Chondrocyte (in vitro differentiated cells): Measurements from ENCODE around the gene ARHGAP26. TPM values are rescaled to one million over a fixed set of nuclear protein-coding genes. Genes with fewer than 3 reads are reported as not detected.
"Not testable (repeated sequence)": the region's sequence is repeated elsewhere in the genome, so short reads cannot be mapped to it uniquely, and the experiment has no call there.

Experiments used
- DNase-seq: peaks from one replicate; pipeline ENCODE4 v3.0.0; 2021; ENCODE audit warnings: mixed read lengths, low spot score
- H3K27ac Mint-ChIP-seq: one replicate; pipeline ENCODE4 v1.8.0; 2021; ENCODE audit warnings: mild to moderate bottlenecking, moderate library complexity, mixed read lengths; ENCODE audit not compliant: unreplicated experiment
- H3K27me3 Mint-ChIP-seq: 2 replicates; pipeline ENCODE4 v1.8.0; 2021; ENCODE audit warnings: low read depth, mixed read lengths
- H3K36me3 Mint-ChIP-seq: 2 replicates; pipeline ENCODE4 v1.8.0; 2021; ENCODE audit warnings: low read depth, mixed read lengths
- H3K4me1 Mint-ChIP-seq: 2 replicates; pipeline ENCODE4 v1.8.0; 2021; ENCODE audit warnings: low read depth, mild to moderate bottlenecking, mixed read lengths
- H3K4me3 Mint-ChIP-seq: one replicate; pipeline ENCODE4 v1.8.0; 2021; ENCODE audit warnings: mild to moderate bottlenecking, moderate library complexity, mixed read lengths; ENCODE audit not compliant: unreplicated experiment
- H3K9me3 Mint-ChIP-seq: 2 replicates; pipeline ENCODE4 v1.8.0; 2021; ENCODE audit warnings: low read depth, mixed read lengths
- CTCF ChIP-seq: fragments of 200-600 bp; sonication (generic); IDR thresholded peaks from 2 replicates; pipeline ENCODE4 v1.5.0; 2021; ENCODE audit warnings: antibody characterized with exemption, mild to moderate bottlenecking, moderate library complexity
- total RNA-seq: library from RNA; stranded (reverse); gene quantifications from 3 replicates; pipeline ENCODE4 v1.2.1, GENCODE V29; 2021

Gene ARHGAP26
- total RNA-seq, 1 donor from 2014 or later = 16.4 TPM

- not testable (repeated sequence) for DNase-seq, H3K9me3 Mint-ChIP-seq, H3K27ac Mint-ChIP-seq, H3K36me3 Mint-ChIP-seq, H3K27me3 Mint-ChIP-seq, H3K4me3 Mint-ChIP-seq
- H3K4me1 Mint-ChIP-seq = peaks cover 10% of the 10 kb centered on the region
- TF ChIP-seq CTCF = peak; percentile 80
Observed at GRCh38 chr5:142965258-142966120, 195.3 kb downstream of the ARHGAP26 start.

DNA sequence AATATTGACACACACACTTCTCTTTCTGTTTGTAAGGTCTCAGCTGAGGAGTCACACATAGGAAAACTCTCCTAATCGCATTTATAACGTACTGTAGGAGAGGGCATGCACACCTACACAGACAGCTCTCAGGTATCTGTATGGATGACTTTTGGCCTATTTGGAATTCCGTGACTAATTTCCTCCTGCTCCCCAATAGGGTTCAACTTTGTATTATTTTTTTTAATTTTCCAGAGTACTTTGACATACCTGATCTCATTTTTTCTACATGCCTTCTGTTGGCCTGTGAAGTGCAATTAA, 195.9 kb downstream of the ARHGAP26 start:
- Mint-ChIP-seq H3K27ac (no peak overlapping the region), H3K4me3 (no peak overlapping the region), H3K4me1 (peaks cover 10% of the 10 kb centered on the region), H3K27me3 (no peaks in the 10 kb centered on the region), H3K9me3 (no peaks in the 10 kb centered on the region), H3K36me3 (no peaks in the 10 kb centered on the region)
- TF ChIP-seq CTCF = no peak
- DNase-seq = no peak

DNA sequence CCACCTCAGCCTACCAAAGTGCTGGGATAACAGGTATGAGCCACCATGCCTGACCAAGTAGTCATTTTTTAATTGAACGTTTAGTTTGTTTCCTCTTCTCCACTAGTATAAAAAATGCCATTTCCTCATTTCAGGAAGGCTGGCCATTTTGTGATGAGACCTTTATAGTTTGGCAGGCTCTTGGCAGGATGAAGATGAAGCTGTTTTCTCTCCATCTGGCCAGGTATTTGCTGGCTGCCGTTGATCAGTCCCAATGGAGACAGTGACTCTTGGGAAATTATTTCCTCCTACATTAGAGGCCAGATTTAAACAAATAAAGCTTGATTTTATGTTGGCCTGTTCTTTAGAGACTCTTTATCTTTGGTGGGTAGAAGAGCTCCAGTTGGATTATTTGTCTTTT, 199.0 kb downstream of the ARHGAP26 start:
- TF ChIP-seq CTCF = no peak
- H3K36me3 Mint-ChIP-seq = no peaks in the 10 kb centered on the region
- DNase-seq = no peak
- H3K4me1 Mint-ChIP-seq = peaks cover 21% of the 10 kb centered on the region
- no peak overlapping the region for H3K27ac Mint-ChIP-seq
- H3K9me3 Mint-ChIP-seq = no peaks in the 10 kb centered on the region
- no peaks in the 10 kb centered on the region for H3K27me3 Mint-ChIP-seq
- H3K4me3 Mint-ChIP-seq = no peak overlapping the region

- Mint-ChIP-seq H3K9me3 (no peaks in the 10 kb centered on the region), H3K4me1 (peaks cover 28% of the 10 kb centered on the region), H3K27me3 (no peaks in the 10 kb centered on the region), H3K4me3 (no peak overlapping the region), H3K36me3 (no peaks in the 10 kb centered on the region), H3K27ac (no peak overlapping the region)
- no peak for DNase-seq
- TF ChIP-seq CTCF = no peak
Observed at GRCh38 chr5:142969624-142970439, 199.7 kb downstream of the ARHGAP26 start.

DNA sequence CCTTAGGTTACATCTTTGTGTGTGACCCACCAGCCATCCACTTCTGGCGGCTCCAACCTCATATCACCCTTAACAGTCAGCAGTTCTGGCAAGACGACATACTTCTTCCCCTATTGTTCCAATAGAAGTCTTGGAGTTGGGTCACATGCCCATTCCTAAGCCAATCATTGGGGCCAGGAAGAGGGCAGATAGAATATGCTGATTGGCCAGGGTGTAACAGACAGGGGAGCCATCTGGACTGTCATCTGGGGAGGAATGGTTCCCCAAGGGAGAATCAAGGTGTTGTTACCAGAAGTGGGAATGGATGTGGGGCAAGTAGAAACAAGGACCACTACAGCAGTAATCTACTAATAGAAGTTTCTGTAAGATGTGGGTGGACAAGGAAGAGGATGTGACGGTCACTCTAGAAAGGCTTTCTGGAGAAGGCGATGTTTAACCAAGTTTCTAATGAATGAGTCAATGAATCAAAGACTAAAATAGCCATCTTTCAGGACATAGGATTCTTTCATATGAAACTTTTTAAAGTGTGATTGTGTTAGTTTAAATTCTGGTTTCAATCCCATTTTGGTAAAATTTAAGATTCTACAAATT, 200.4 kb downstream of the ARHGAP26 start:
- peaks cover 29% of the 10 kb centered on the region for H3K4me1 Mint-ChIP-seq
- no peak overlapping the region for H3K27ac Mint-ChIP-seq
- H3K4me3 Mint-ChIP-seq = no peak overlapping the region
- no peaks in the 10 kb centered on the region for H3K36me3 Mint-ChIP-seq
- no peak for DNase-seq
- no peaks in the 10 kb centered on the region for H3K9me3 Mint-ChIP-seq
- TF ChIP-seq CTCF = no peak
- no peaks in the 10 kb centered on the region for H3K27me3 Mint-ChIP-seq
